Activated T-cell treated with anti-CD3 and anti-CD28 coated beads, Interleukin-2, amount 50 U/mL, for 72 hours (primary cell): ENCODE results near the gene TGDS. TPM values are rescaled to one million over a fixed set of nuclear protein-coding genes. Genes with fewer than 3 reads are reported as not detected.
"Not testable (repeated sequence)": the region's sequence is repeated elsewhere in the genome, so short reads cannot be mapped to it uniquely, and the experiment has no call there.

Experiments
- ATAC-seq, 2 donors: fragments of 150-1000 bp; cut with Tn5 transposase; replicated peaks in 1 of 2; 2 replicates each; pipeline ENCODE4 v1.10.0; 2021; ENCODE audit warnings: moderate library complexity in 2 of 2, mild to moderate bottlenecking in 1 of 2
- DNase-seq, 2 donors: peaks; one replicate each; pipeline ENCODE4 v3.0.0; 2021 to 2022; ENCODE audit warnings: mixed read lengths in 1 of 2
- H3K27ac Mint-ChIP-seq: one replicate; pipeline ENCODE4 v1.8.0; 2022; ENCODE audit warnings: mild to moderate bottlenecking, moderate library complexity, mixed read lengths
- H3K27me3 Mint-ChIP-seq: one replicate; pipeline ENCODE4 v1.8.0; 2022; ENCODE audit warnings: low read depth, mixed read lengths
- H3K36me3 Mint-ChIP-seq, 2 donors: one replicate each; pipeline ENCODE4 v1.8.0; 2022; ENCODE audit warnings: mixed read lengths in 2 of 2, mild to moderate bottlenecking in 1 of 2; ENCODE audit not compliant: insufficient read depth in 2 of 2
- H3K4me1 Mint-ChIP-seq: one replicate; pipeline ENCODE4 v1.8.0; 2022; ENCODE audit warnings: low read depth, mixed read lengths
- H3K4me3 Mint-ChIP-seq, 2 donors: one replicate each; pipeline ENCODE4 v1.8.0; 2022; ENCODE audit warnings: mild to moderate bottlenecking in 2 of 2, mixed read lengths in 2 of 2, moderate library complexity in 2 of 2
- H3K9me3 Mint-ChIP-seq, 2 donors: one replicate each; pipeline ENCODE4 v1.8.0; 2022; ENCODE audit warnings: mixed read lengths in 2 of 2
- total RNA-seq, 2 donors: library from RNA; stranded (reverse); gene quantifications; one replicate each; pipeline ENCODE4 v1.2.3, GENCODE V29; 2022

TGDS gene
- 10 to 100 TPM; 20.7 to 21.1 TPM for total RNA-seq

- Mint-ChIP-seq H3K27ac (peak within 1 kb of the TSS; percentile 92), H3K36me3 (peaks cover 14 to 17% of the 10 kb centered on the region in 2 donors), H3K4me3 (peak within 1 kb of the TSS; percentile 92), H3K4me1 (peaks cover 50% of the 10 kb centered on the region), H3K27me3 (no peaks in the 10 kb centered on the region), H3K9me3 (peaks cover 5 to 6% of the 10 kb centered on the region in 2 donors)
- DNase-seq, result peak; percentile 91 to 92
- peak; percentile 97 to 98 for ATAC-seq
Measured at GRCh38 chr13:94595950-94596574, at the start of gene TGDS. Gene TGDS (minus strand): TSS chr13:94596152. CDS start chr13:94596136, 16 bp downstream.

DNA sequence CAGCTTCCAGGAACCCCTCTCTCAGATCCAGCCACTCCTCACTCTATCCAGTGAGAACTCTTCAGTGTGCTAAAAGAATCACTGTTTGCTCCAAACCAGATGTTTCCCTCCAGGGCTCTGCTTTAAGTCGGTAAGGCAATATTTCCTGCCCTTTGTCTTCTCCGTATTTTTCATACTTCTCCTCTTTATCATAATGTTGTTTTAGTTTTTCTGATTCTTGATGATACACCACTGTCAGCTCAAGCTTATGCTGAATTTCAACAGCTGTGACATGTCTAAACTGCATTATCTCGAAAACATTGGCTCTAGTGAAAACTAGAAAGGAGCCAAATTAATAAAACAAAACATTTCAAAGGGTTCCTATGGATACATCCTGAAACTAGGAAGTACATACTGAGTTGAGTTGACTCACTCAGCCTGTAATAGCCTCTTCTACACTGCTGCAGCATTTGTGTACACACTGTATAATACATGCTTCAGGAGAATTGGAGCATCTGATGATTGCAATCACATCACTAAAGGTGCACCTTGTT, 45.5 kb upstream of the TGDS start:
- peaks cover 3% of the 10 kb centered on the region in 2 donors for H3K36me3 Mint-ChIP-seq
- no peak overlapping the region for H3K27ac Mint-ChIP-seq
- H3K27me3 Mint-ChIP-seq, result peaks cover 16% of the 10 kb centered on the region
- H3K9me3 Mint-ChIP-seq, result no peaks in the 10 kb centered on the region
- H3K4me1 Mint-ChIP-seq, result no peaks in the 10 kb centered on the region
- no peak for ATAC-seq
- DNase-seq, result no peak
- H3K4me3 Mint-ChIP-seq, result no peak overlapping the region

DNA sequence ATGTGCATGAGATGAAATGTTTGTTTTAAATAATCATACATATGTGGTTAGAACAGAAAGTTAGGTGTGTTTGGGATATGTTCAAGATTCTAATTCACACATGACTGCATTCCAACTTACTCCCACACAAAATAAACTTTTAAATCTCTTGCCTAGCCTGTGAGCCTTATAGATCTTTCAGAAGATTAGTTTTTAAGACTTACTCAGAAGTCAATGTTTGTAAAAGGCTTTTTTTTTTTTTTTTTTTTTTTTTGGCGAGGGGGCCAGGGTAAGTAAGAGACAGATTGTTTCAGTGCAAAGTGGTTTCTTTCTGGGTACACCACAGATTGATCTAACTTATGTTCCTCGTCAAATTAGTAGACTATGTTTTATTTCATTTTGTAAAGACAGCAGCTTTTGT, 44.8 kb upstream of the TGDS start:
- Mint-ChIP-seq H3K27me3 (peaks cover 16% of the 10 kb centered on the region), H3K27ac (no peak overlapping the region), H3K9me3 (no peaks in the 10 kb centered on the region), H3K36me3 (peaks cover 3 to 5% of the 10 kb centered on the region in 2 donors), H3K4me1 (peaks cover 5% of the 10 kb centered on the region), H3K4me3 (no peak overlapping the region)
- DNase-seq (no peak), ATAC-seq (no peak)

DNA sequence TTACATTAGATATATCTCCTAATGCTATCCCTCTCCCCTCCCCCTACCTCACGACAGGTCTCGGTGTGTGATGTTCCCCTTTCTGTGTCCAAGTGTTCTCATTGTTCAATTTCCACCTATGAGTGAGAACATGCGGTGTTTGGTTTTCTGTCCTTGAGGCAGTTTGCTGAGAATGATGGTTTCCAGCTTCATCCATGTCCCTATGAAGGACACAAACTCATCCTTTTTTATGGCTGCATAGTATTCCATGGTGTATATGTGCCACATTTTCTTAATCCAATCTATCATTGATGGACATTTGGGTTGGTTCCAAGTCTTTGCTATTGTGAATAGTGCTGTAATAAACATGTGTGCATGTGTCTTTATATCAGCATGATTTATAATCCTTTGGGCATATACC, 41.7 kb upstream of the TGDS start:
- ATAC-seq, DNase-seq, H3K9me3 Mint-ChIP-seq, H3K27me3 Mint-ChIP-seq, H3K36me3 Mint-ChIP-seq, H3K4me1 Mint-ChIP-seq, H3K27ac Mint-ChIP-seq, H3K4me3 Mint-ChIP-seq: not testable (repeated sequence)

GRCh38 chr13:94636942-94637578, 41.1 kb upstream of the TGDS start:
- ATAC-seq (peak in 1 of 2 donors; percentile 23), DNase-seq (no peak)
- peaks cover 6 to 8% of the 10 kb centered on the region in 2 donors for H3K36me3 Mint-ChIP-seq
- no peak overlapping the region for H3K27ac Mint-ChIP-seq
- peaks cover 5% of the 10 kb centered on the region for H3K4me1 Mint-ChIP-seq
- no peak overlapping the region for H3K4me3 Mint-ChIP-seq
- H3K27me3 Mint-ChIP-seq, result peaks cover 8% of the 10 kb centered on the region
- no peaks in the 10 kb centered on the region for H3K9me3 Mint-ChIP-seq

GRCh38 chr13:94636096-94636495, 40.1 kb upstream of the TGDS start:
- H3K9me3 Mint-ChIP-seq, ATAC-seq, H3K4me3 Mint-ChIP-seq, H3K4me1 Mint-ChIP-seq, H3K27me3 Mint-ChIP-seq, H3K36me3 Mint-ChIP-seq, DNase-seq, H3K27ac Mint-ChIP-seq: not testable (repeated sequence)

DNA sequence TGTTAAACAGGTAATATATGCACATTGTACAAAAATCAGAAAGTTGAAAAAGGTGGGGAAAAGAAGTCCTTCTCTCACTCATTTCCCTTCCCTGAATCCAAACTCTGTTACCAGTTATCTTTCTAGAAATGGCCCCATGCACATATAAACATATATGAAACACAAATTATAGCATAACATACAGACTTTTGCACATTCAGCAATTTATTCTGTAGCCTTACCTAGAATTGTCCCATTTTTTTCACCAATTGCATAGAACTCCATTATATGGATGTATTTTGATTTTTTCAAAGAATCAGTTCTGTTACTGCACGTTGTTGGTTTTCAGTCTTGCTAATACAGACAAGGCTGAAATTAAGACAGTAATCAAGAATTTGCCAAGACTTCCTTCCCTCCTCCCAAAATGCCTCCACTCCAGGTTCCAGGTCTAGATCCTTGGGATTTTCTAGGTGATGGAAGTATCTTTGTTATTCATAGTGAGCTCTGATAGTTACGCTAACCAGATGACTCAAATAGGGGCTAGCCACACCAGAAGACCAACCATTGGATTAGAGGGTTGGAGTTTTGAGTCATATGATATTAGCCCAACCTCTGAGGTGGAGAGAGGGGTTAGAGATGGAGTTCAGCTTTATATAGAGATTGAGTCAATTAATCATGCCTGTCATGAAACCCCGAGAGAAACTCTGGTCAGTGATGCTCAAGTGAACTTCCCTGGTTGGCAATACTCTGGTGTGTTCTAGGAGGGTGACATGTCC, 36.5 kb upstream of the TGDS start:
- Mint-ChIP-seq H3K4me1 (peaks cover 5% of the 10 kb centered on the region), H3K27ac (no peak overlapping the region), H3K4me3 (no peak overlapping the region), H3K9me3 (no peaks in the 10 kb centered on the region), H3K36me3 (peaks cover 6 to 16% of the 10 kb centered on the region in 2 donors), H3K27me3 (no peaks in the 10 kb centered on the region)
- DNase-seq (no peak), ATAC-seq (no peak)

- peaks cover under 1% of the 10 kb centered on the region for H3K4me1 Mint-ChIP-seq
- no peaks in the 10 kb centered on the region for H3K9me3 Mint-ChIP-seq
- no peak overlapping the region for H3K4me3 Mint-ChIP-seq
- H3K27me3 Mint-ChIP-seq, result no peaks in the 10 kb centered on the region
- DNase-seq (no peak), ATAC-seq (no peak)
- H3K36me3 Mint-ChIP-seq, result peaks cover 2 to 16% of the 10 kb centered on the region in 2 donors
- no peak overlapping the region for H3K27ac Mint-ChIP-seq
Measured at GRCh38 chr13:94630858-94631257, 34.9 kb upstream of the TGDS start.

DNA sequence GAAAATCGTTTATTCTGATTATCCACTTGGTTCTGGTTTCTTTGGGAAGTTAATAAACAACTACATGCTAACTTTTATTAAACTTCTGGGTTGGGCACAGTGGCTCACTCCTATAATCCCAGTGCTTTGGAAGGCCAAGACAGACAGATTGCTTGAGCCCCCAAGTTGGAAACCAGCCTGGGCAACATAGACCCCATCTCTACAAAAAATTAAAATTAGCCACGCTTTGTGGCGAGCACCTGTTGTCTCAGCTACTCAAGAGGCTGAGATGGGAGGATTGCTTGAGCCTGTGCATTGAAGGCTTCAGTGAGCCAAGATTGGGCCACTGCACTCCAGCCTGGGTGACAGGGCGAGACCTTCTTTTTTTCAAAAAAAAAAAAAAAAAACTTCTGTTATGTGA, 27.4 kb upstream of the TGDS start:
- Mint-ChIP-seq H3K4me3 (no peak overlapping the region), H3K36me3 (peaks cover 1 to 15% of the 10 kb centered on the region in 2 donors), H3K27ac (no peak overlapping the region), H3K9me3 (no peaks in the 10 kb centered on the region), H3K4me1 (no peaks in the 10 kb centered on the region), H3K27me3 (no peaks in the 10 kb centered on the region)
- DNase-seq (no peak), ATAC-seq (no peak)

DNA sequence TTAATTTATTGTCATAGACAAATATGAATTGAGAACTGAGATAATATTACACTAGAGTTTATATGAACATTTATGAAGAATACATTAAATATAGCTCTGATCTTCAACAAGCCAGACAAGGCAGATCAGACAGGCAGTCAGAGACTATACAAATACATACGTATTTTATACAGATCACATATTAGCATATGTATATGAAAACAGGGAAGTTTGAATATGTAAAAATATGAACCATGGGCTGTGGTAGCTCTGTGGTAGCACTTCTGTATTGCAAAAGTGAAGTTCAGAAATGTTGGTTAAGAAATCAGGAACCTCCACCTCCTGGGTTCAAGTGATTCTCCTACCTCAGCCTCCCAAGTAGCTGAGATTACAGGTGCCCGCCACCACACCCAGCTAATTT, 26.4 kb upstream of the TGDS start:
- H3K27ac Mint-ChIP-seq, result no peak overlapping the region
- H3K36me3 Mint-ChIP-seq, result peaks cover 1 to 15% of the 10 kb centered on the region in 2 donors
- no peaks in the 10 kb centered on the region for H3K9me3 Mint-ChIP-seq
- ATAC-seq, result no peak
- DNase-seq, result no peak
- H3K4me3 Mint-ChIP-seq, result no peak overlapping the region
- no peaks in the 10 kb centered on the region for H3K4me1 Mint-ChIP-seq
- H3K27me3 Mint-ChIP-seq, result no peaks in the 10 kb centered on the region

DNA sequence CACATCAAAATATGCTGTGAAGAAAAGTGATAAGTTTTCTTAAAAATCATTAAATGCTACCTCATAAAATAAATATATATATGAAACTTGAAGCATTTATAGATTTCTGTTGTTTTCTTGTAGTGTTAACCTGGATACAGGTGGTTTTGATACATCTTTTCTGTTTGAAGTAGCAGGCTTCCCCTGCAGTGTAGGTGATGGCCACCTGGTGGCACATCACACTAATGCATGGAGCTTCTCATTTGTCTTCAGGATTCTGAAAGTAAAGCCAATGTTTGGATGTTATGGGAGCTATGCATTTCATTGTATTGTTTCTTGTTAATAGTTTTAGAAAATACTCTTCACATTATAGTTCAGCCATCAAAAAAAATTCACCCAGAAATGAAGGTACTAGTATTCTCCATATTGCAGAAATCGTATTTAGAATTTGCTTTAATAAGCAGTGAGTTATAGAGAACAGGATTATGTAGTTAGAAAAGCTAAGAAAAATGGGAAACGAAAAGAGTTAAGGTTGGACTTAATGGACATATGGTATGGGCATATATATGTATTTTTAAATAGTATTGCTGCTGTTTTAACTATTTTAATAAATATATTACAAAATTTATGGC, 24.4 kb upstream of the TGDS start:
- Mint-ChIP-seq H3K27me3 (no peaks in the 10 kb centered on the region), H3K27ac (no peak overlapping the region), H3K36me3 (peaks cover 1 to 15% of the 10 kb centered on the region in 2 donors), H3K9me3 (no peaks in the 10 kb centered on the region), H3K4me1 (no peaks in the 10 kb centered on the region), H3K4me3 (no peak overlapping the region)
- DNase-seq, result peak; percentile 17 to 23
- ATAC-seq, result peak; percentile 45 to 57

GRCh38 chr13:94617389-94618000, 21.5 kb upstream of the TGDS start:
- peak; percentile 51 to 54 for ATAC-seq
- no peaks in the 10 kb centered on the region for H3K9me3 Mint-ChIP-seq
- H3K4me1 Mint-ChIP-seq, result peaks cover 6% of the 10 kb centered on the region
- no peak overlapping the region for H3K27ac Mint-ChIP-seq
- no peak overlapping the region for H3K4me3 Mint-ChIP-seq
- peaks cover 4 to 12% of the 10 kb centered on the region in 2 donors for H3K36me3 Mint-ChIP-seq
- peak; percentile 22 to 52 for DNase-seq
- H3K27me3 Mint-ChIP-seq, result no peaks in the 10 kb centered on the region
